Measurements from ENCODE around the gene CLDN6. TPM values are rescaled to one million over a fixed set of nuclear protein-coding genes. Genes with fewer than 3 reads are reported as not detected.

CLDN6 gene
- total and polyA plus RNA-seq, 9 of the 15 experiments (the other 6 are each of a cell fraction or from before 2014, with no cell fraction given): 0.22 to 0.75 (median 0.38) TPM; not detected in 3

- TF ChIP-seq ELF4 (CRISPR knock-in tag; IDR thresholded peaks at IDR 0.05) (0 out of 2 replicates have a peak, but pooled peaks have one; percentile 4), ZFX (CRISPR knock-in tag; IDR thresholded peaks at IDR 0.05) (peak; percentile 66), TEAD4 (IDR thresholded peaks at IDR 0.05; ENCODE audit: low read length) (peak; percentile 25; the same call in 1 of the 2 replicates), TEAD4 (CRISPR knock-in tag; IDR thresholded peaks at IDR 0.05; ENCODE audit: borderline replicate concordance) (no peak), SIN3A (IDR thresholded peaks at IDR 0.05; ENCODE audit: borderline replicate concordance in 2 of 2, control insufficient read depth in 1 of 2, low read depth in 2 of 2, low read length in 2 of 2) (0 out of 4 replicates have a peak, but pooled peaks of 1 of the 2 experiments have one; percentile 42), POLR2B (IDR thresholded peaks at IDR 0.05; ENCODE audit: low read depth, partially characterized antibody) (peak; percentile 29), CSDE1 (IDR thresholded peaks at IDR 0.05) (no peak), ETV1 (tag; conservative IDR thresholded peaks at IDR 0.05; ENCODE audit: low read depth) (0 out of 2 replicates have a peak, but pooled peaks have one; percentile 35), TRIM24 (IDR thresholded peaks at IDR 0.05) (no peak), MXD1 (CRISPR knock-in tag; IDR thresholded peaks at IDR 0.05; ENCODE audit: borderline replicate concordance, poor library complexity, severe bottlenecking) (no peak), MED1 (CRISPR knock-in tag; IDR thresholded peaks at IDR 0.05; ENCODE audit: borderline replicate concordance) (no peak), CBX8 (IDR thresholded peaks at IDR 0.05; ENCODE audit: borderline replicate concordance, extremely low read depth, low read depth, low read length, poor library complexity, severe bottlenecking) (no peak), ZNF830 (CRISPR knock-in tag; IDR thresholded peaks at IDR 0.05) (no peak)
- TF ChIP-seq, protein P1, sequence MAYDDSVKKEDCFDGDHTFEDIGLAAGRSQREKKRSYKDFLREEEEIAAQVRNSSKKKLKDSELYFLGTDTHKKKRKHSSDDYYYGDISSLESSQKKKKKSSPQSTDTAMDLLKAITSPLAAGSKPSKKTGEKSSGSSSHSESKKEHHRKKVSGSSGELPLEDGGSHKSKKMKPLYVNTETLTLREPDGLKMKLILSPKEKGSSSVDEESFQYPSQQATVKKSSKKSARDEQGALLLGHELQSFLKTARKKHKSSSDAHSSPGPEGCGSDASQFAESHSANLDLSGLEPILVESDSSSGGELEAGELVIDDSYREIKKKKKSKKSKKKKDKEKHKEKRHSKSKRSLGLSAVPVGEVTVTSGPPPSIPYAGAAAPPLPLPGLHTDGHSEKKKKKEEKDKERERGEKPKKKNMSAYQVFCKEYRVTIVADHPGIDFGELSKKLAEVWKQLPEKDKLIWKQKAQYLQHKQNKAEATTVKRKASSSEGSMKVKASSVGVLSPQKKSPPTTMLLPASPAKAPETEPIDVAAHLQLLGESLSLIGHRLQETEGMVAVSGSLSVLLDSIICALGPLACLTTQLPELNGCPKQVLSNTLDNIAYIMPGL (CRISPR knock-in tag; IDR thresholded peaks at IDR 0.05): no peak
- TF ChIP-seq, protein P2, sequence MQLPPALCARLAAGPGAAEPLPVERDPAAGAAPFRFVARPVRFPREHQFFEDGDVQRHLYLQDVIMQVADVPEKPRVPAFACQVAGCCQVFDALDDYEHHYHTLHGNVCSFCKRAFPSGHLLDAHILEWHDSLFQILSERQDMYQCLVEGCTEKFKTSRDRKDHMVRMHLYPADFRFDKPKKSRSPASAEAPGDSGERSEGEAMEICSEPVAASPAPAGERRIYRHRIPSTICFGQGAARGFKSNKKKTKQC (CRISPR knock-in tag; IDR thresholded peaks at IDR 0.05): no peak
- TF ChIP-seq, protein P3, sequence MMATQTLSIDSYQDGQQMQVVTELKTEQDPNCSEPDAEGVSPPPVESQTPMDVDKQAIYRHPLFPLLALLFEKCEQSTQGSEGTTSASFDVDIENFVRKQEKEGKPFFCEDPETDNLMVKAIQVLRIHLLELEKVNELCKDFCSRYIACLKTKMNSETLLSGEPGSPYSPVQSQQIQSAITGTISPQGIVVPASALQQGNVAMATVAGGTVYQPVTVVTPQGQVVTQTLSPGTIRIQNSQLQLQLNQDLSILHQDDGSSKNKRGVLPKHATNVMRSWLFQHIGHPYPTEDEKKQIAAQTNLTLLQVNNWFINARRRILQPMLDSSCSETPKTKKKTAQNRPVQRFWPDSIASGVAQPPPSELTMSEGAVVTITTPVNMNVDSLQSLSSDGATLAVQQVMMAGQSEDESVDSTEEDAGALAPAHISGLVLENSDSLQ (IDR thresholded peaks at IDR 0.05): peak; percentile 57
- TF ChIP-seq, protein P4, sequence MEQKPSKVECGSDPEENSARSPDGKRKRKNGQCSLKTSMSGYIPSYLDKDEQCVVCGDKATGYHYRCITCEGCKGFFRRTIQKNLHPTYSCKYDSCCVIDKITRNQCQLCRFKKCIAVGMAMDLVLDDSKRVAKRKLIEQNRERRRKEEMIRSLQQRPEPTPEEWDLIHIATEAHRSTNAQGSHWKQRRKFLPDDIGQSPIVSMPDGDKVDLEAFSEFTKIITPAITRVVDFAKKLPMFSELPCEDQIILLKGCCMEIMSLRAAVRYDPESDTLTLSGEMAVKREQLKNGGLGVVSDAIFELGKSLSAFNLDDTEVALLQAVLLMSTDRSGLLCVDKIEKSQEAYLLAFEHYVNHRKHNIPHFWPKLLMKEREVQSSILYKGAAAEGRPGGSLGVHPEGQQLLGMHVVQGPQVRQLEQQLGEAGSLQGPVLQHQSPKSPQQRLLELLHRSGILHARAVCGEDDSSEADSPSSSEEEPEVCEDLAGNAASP (IDR thresholded peaks at IDR 0.05): no peak
Observed at GRCh38 chr16:3007059-3007956, 10.7 kb downstream of the CLDN6 start (continued).

Measured in K562 (cell line).